Astrocyte (in vitro differentiated cells and primary cell): ENCODE data around the gene MYO1E.

Experiments used
- EZH2 ChIP-seq: IDR thresholded peaks from 2 replicates; pipeline ENCODE4 v1.6.1; 2012; ENCODE audit warnings: mild to moderate bottlenecking, low read length, inconsistent platforms; ENCODE audit not compliant: insufficient read depth
- TF ChIP-seq, protein P1 (sequence below): IDR thresholded peaks from 2 replicates; pipeline ENCODE4 v1.5.1; 2011; ENCODE audit warnings: low read depth, mild to moderate bottlenecking, inconsistent platforms, low read length, moderate library complexity; ENCODE audit not compliant: insufficient read depth

DNA sequence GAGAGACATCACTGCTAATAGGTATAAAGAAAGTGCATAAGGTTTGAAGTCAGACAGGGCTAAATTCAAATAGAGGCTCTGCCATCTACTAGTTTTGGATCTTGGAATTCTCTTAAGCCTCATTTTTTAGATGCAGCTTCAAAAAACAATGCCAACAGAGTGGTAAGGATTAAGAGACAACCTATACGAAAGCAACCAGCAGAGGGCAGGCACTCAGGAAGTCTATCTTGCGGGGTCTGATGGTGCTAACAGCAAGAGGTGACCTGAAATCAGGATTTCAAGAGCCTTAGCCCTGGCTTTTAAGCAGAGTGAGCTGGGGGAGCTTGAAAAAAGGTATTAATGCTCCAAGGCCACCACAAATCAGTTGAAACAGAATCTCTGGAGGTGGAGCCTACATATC lies 125.3 kb downstream of the MYO1E start:
- TF ChIP-seq, protein P1, sequence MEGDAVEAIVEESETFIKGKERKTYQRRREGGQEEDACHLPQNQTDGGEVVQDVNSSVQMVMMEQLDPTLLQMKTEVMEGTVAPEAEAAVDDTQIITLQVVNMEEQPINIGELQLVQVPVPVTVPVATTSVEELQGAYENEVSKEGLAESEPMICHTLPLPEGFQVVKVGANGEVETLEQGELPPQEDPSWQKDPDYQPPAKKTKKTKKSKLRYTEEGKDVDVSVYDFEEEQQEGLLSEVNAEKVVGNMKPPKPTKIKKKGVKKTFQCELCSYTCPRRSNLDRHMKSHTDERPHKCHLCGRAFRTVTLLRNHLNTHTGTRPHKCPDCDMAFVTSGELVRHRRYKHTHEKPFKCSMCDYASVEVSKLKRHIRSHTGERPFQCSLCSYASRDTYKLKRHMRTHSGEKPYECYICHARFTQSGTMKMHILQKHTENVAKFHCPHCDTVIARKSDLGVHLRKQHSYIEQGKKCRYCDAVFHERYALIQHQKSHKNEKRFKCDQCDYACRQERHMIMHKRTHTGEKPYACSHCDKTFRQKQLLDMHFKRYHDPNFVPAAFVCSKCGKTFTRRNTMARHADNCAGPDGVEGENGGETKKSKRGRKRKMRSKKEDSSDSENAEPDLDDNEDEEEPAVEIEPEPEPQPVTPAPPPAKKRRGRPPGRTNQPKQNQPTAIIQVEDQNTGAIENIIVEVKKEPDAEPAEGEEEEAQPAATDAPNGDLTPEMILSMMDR, result peak; percentile 64
- TF ChIP-seq EZH2, result no peak
